Eye (tissue), 1 donor: ENCODE results near the gene ADAMTS8.
A peak's percentile ranks its signal among the peaks of the same experiment; 100 is the strongest.

Experiments
- DNase-seq: peaks from one replicate; pipeline ENCODE4 v3.0.0-alpha.2; 2015

The ADAMTS8 gene

GRCh38 chr11:130462101-130462885, 33.9 kb upstream of the ADAMTS8 start:
- no peak for DNase-seq

- no peak for DNase-seq
Observed at GRCh38 chr11:130459521-130459920, 31.1 kb upstream of the ADAMTS8 start.

GRCh38 chr11:130458410-130458729, 30.0 kb upstream of the ADAMTS8 start:
- DNase-seq: no peak

- DNase-seq: no peak
Observed at GRCh38 chr11:130457623-130458409, 29.4 kb upstream of the ADAMTS8 start.

- DNase-seq: no peak
Observed at GRCh38 chr11:130456286-130456685, 27.9 kb upstream of the ADAMTS8 start.

- peak; percentile 50 for DNase-seq
Observed at GRCh38 chr11:130455483-130456127, 27.2 kb upstream of the ADAMTS8 start.

GRCh38 chr11:130454491-130455252, 26.3 kb upstream of the ADAMTS8 start:
- DNase-seq: peak; percentile 38

- DNase-seq: no peak
Observed at GRCh38 chr11:130452940-130453339, 24.5 kb upstream of the ADAMTS8 start.

GRCh38 chr11:130452176-130452575, 23.8 kb upstream of the ADAMTS8 start:
- no peak for DNase-seq

GRCh38 chr11:130451231-130452019, 23.0 kb upstream of the ADAMTS8 start:
- no peak for DNase-seq

- DNase-seq: peak; percentile 87
Observed at GRCh38 chr11:130449996-130450769, 21.8 kb upstream of the ADAMTS8 start.

GRCh38 chr11:130449310-130449990, 21.0 kb upstream of the ADAMTS8 start:
- DNase-seq: peak; percentile 70

- DNase-seq: peak; percentile 94
Observed at GRCh38 chr11:130448416-130449309, 20.3 kb upstream of the ADAMTS8 start, which contains the start of gene ADAMTS15. ADAMTS15 (plus strand) TSS chr11:130448645; CDS start chr11:130448974, 329 bp downstream.

GRCh38 chr11:130448039-130448415, 19.6 kb upstream of the ADAMTS8 start:
- no peak for DNase-seq

GRCh38 chr11:130445788-130446187, 17.4 kb upstream of the ADAMTS8 start:
- DNase-seq: no peak

GRCh38 chr11:130442737-130443136, 14.3 kb upstream of the ADAMTS8 start:
- no peak for DNase-seq

- DNase-seq: no peak
Observed at GRCh38 chr11:130441719-130442118, 13.3 kb upstream of the ADAMTS8 start.

- no peak for DNase-seq
Observed at GRCh38 chr11:130439876-130440275, 11.5 kb upstream of the ADAMTS8 start.

GRCh38 chr11:130439160-130439519, 10.7 kb upstream of the ADAMTS8 start:
- no peak for DNase-seq
